ENCODE data around the gene CLINT1. TPM values are rescaled to one million over a fixed set of nuclear protein-coding genes. Genes with fewer than 3 reads are reported as not detected.

The CLINT1 gene
- total and polyA plus RNA-seq, 2 of the 13 experiments (the other 11 are each of a cell fraction or from before 2014, with no cell fraction given), result 64.0 to 104 TPM

DNA sequence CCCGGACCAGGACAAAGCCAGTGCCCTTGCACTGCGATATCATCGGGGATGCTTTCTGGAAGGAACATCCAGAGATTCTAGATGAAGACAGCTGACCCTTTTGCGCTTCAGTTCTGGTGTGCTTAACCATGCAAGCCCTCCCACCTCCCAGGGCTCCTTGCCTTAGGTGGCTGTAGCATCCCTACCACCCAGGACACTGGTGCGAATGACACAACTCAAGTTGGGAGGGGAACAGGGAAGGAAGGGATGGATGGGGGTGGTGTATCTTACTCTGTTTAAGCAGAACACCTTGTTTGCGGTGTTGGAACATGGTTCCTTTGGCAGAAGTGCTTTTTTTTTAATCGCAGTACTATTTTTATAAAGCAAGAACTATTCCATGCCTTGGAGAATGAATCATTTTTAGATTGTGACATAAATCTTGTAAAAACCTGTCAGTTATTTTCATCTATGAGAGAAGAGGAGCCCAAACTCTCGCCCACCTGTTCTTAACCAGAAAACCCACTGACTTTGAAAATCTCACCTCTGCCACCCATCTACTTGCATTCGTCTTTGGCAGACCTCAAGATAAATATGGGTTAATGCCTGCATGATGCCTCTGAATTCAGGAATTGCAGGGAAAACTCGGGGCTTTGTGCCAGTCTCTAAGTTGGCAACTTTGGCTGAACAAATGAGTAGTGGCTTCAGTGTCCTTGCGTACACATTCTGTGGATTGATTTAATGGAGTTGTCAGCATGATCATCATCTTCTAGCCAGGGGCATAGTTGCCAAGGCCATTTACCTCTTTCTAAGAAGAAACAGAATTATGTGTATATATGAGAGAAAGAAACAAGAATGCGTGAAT is 119.3 kb downstream of the CLINT1 start (continued):
- TF ChIP-seq, protein P1, sequence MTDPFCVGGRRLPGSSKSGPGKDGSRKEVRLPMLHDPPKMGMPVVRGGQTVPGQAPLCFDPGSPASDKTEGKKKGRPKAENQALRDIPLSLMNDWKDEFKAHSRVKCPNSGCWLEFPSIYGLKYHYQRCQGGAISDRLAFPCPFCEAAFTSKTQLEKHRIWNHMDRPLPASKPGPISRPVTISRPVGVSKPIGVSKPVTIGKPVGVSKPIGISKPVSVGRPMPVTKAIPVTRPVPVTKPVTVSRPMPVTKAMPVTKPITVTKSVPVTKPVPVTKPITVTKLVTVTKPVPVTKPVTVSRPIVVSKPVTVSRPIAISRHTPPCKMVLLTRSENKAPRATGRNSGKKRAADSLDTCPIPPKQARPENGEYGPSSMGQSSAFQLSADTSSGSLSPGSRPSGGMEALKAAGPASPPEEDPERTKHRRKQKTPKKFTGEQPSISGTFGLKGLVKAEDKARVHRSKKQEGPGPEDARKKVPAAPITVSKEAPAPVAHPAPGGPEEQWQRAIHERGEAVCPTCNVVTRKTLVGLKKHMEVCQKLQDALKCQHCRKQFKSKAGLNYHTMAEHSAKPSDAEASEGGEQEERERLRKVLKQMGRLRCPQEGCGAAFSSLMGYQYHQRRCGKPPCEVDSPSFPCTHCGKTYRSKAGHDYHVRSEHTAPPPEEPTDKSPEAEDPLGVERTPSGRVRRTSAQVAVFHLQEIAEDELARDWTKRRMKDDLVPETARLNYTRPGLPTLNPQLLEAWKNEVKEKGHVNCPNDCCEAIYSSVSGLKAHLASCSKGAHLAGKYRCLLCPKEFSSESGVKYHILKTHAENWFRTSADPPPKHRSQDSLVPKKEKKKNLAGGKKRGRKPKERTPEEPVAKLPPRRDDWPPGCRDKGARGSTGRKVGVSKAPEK (CRISPR knock-in tag; IDR thresholded peaks at IDR 0.05; ENCODE audit: borderline replicate concordance), result no peak
- no peak for TF ChIP-seq ZKSCAN1 (IDR thresholded peaks at IDR 0.05; ENCODE audit: low read length)
- no peak for TF ChIP-seq HDAC2 (CRISPR knock-in tag; IDR thresholded peaks at IDR 0.05)
- TF ChIP-seq ZNF589 (CRISPR knock-in tag; conservative IDR thresholded peaks at IDR 0.05), result no peak
- TF ChIP-seq ZNF33B (CRISPR knock-in tag; IDR thresholded peaks at IDR 0.05), result no peak
- TF ChIP-seq NFRKB (IDR thresholded peaks at IDR 0.05), result no peak
- TF ChIP-seq GTF2F1 (IDR thresholded peaks at IDR 0.05; ENCODE audit: low read length), result no peak
- no peak for TF ChIP-seq BCLAF1 (IDR thresholded peaks at IDR 0.05)
- no peak for TF ChIP-seq TP53 (CRISPR knock-in tag; conservative IDR thresholded peaks at IDR 0.05)
- no peak for TF ChIP-seq POGZ (CRISPR knock-in tag; IDR thresholded peaks at IDR 0.05)

All from HepG2 (cell line).